Measurements from ENCODE around the gene PCDHGA4. TPM values are rescaled to one million over a fixed set of nuclear protein-coding genes. Genes with fewer than 3 reads are reported as not detected.
A peak's percentile ranks its signal among the peaks of the same experiment; 100 is the strongest.
"Not testable (repeated sequence)": the region's sequence is repeated elsewhere in the genome, so short reads cannot be mapped to it uniquely, and the experiment has no call there.

The PCDHGA4 gene
- total RNA-seq, 4 donors from 2014 or later: 1.3 to 5.4 (median 1.5) TPM

- peak in 1 of 2 donors; percentile 59 for ATAC-seq
- peak within 1 kb of the TSS; percentile 36 to 58 (median 46) for H3K4me3 ChIP-seq
- peaks cover 0 to 4% of the 10 kb centered on the region in 2 donors for H3K4me1 ChIP-seq
- no peak for DNase-seq
- no peaks in the 10 kb centered on the region for H3K36me3 ChIP-seq
- TF ChIP-seq CTCF (IDR thresholded peaks at IDR 0.05 in 4 of 5, conservative IDR thresholded peaks at IDR 0.05 in 1 of 5): peak in 4 of 5 experiments; percentile 9 to 44 (median 22)
- no peak for TF ChIP-seq POLR2A (IDR thresholded peaks at IDR 0.05)
- peaks cover 0 to 6% (median 0%) of the 10 kb centered on the region in 3 donors for H3K27me3 ChIP-seq
- no peaks in the 10 kb centered on the region for H3K9me3 ChIP-seq
- in situ Hi-C loops (cut with MboI; ENCODE audit: low sequenced_read_pairs in 4 of 4): no loop called here
- intact Hi-C loops (cut with DNase I; ENCODE audit: low total_unique reads): no loop called here
- H3K27ac ChIP-seq: no peak within 1 kb of the TSS
These were observed 27.9 kb downstream of the PCDHGA4 start, which contains the start of gene PCDHGA7 for GRCh38 chr5:141382469-141383294. PCDHGA7 (plus strand) TSS chr5:141382742; CDS start chr5:141382900, 158 bp downstream.

- intact Hi-C loops (cut with DNase I; ENCODE audit: low total_unique reads): no loop called here
- TF ChIP-seq POLR2A (IDR thresholded peaks at IDR 0.05): no peak
- TF ChIP-seq CTCF (IDR thresholded peaks at IDR 0.05 in 4 of 5, conservative IDR thresholded peaks at IDR 0.05 in 1 of 5): no peak
- H3K4me3 ChIP-seq: peak overlapping the region in 2 of 4 donors; percentile 48 to 58
- no peak for DNase-seq
- H3K36me3 ChIP-seq: no peaks in the 10 kb centered on the region
- H3K4me1 ChIP-seq: peaks cover 0 to 4% of the 10 kb centered on the region in 2 donors
- H3K27ac ChIP-seq: no peak overlapping the region
- in situ Hi-C loops (cut with MboI; ENCODE audit: low sequenced_read_pairs in 4 of 4): no loop called here
- peaks cover 0 to 6% (median 0%) of the 10 kb centered on the region in 3 donors for H3K27me3 ChIP-seq
- peaks cover 0 to under 1% (median 0%) of the 10 kb centered on the region in 3 donors for H3K9me3 ChIP-seq
- no peak for ATAC-seq
These were observed 28.5 kb downstream of the PCDHGA4 start for GRCh38 chr5:141383345-141383744.

- H3K36me3 ChIP-seq: no peaks in the 10 kb centered on the region
- H3K4me3 ChIP-seq: no peak overlapping the region
- H3K27ac ChIP-seq: no peak overlapping the region
- no peak for DNase-seq
- intact Hi-C loops (cut with DNase I; ENCODE audit: low total_unique reads) (no loop called here), in situ Hi-C loops (cut with MboI; ENCODE audit: low sequenced_read_pairs in 4 of 4) (no loop called here)
- peaks cover under 1 to 4% of the 10 kb centered on the region in 2 donors for H3K4me1 ChIP-seq
- peaks cover 0 to 6% (median 2%) of the 10 kb centered on the region in 3 donors for H3K27me3 ChIP-seq
- peaks cover 0 to 5% (median 5%) of the 10 kb centered on the region in 3 donors for H3K9me3 ChIP-seq
- TF ChIP-seq POLR2A (IDR thresholded peaks at IDR 0.05) (no peak), CTCF (IDR thresholded peaks at IDR 0.05 in 4 of 5, conservative IDR thresholded peaks at IDR 0.05 in 1 of 5) (no peak)
- ATAC-seq: no peak
These were observed 29.8 kb downstream of the PCDHGA4 start for GRCh38 chr5:141384471-141385267.

- peak; percentile 38 to 67 (median 53) for TF ChIP-seq CTCF (IDR thresholded peaks at IDR 0.05 in 4 of 5, conservative IDR thresholded peaks at IDR 0.05 in 1 of 5)
- ATAC-seq (peak; percentile 47 to 83), DNase-seq (peak in 1 of 2 donors; percentile 44)
- H3K9me3 ChIP-seq; intact Hi-C loops (cut with DNase I; ENCODE audit: low total_unique reads); H3K36me3 ChIP-seq; H3K4me1 ChIP-seq; H3K27me3 ChIP-seq; in situ Hi-C loops (cut with MboI; ENCODE audit: low sequenced_read_pairs in 4 of 4): not testable (repeated sequence)
- peak within 1 kb of the TSS; percentile 14 to 52 (median 46) for H3K4me3 ChIP-seq
- peak within 1 kb of the TSS in 2 of 4 donors; percentile 44 to 47 for H3K27ac ChIP-seq
These were observed 32.9 kb downstream of the PCDHGA4 start, which contains the start of gene PCDHGB4 for GRCh38 chr5:141387557-141388311. PCDHGB4 (plus strand) TSS chr5:141387698; CDS start chr5:141387885, 187 bp downstream.
